A549 (cell line): ENCODE data around the gene DDX59.

Experiments used
- GATA3 ChIP-seq: IDR thresholded peaks from 2 replicates; pipeline ENCODE4 v1.6.1; 2012; ENCODE audit warnings: borderline replicate concordance
- KDM1A ChIP-seq: fragments of 200-600 bp; sonication (generic); IDR thresholded peaks from 2 replicates; pipeline ENCODE4 v1.6.1; 2016; ENCODE audit warnings: low read depth, mild to moderate bottlenecking
- NFE2L2 ChIP-seq: fragments of 150-350 bp; conservative IDR thresholded peaks from 2 replicates; pipeline ENCODE4 v1.6.1; 2014; ENCODE audit warnings: low read length
- PHF8 ChIP-seq: fragments of 200-600 bp; sonication (generic); IDR thresholded peaks from 2 replicates; pipeline ENCODE4 v1.6.1; 2016; ENCODE audit warnings: low read depth, mild to moderate bottlenecking, antibody characterized with exemption, moderate library complexity, borderline replicate concordance
- POLR2AphosphoS2 ChIP-seq: conservative IDR thresholded peaks from 2 replicates; pipeline ENCODE4 v1.6.1; 2012; ENCODE audit warnings: low read length, improper control_type of control experiment, inconsistent platforms
- RCOR1 ChIP-seq: fragments of 150-350 bp; IDR thresholded peaks from 2 replicates; pipeline ENCODE4 v1.6.1; 2014; ENCODE audit warnings: antibody characterized with exemption, low read length, low read depth
- SMC3 ChIP-seq: fragments of >200 bp; sonication (Bioruptor Twin); formaldehyde crosslinking; IDR thresholded peaks from 3 replicates; pipeline ENCODE4 v1.6.1; 2018; ENCODE audit warnings: inconsistent platforms
- TP53 ChIP-seq: fragments of 250-450 bp; sonication (Bioruptor Pico); IDR thresholded peaks from 2 replicates; pipeline ENCODE4 v1.5.0; 2021; ENCODE audit warnings: mild to moderate bottlenecking, moderate library complexity
- TF ChIP-seq, protein P1 (sequence below): fragments of 250-450 bp; sonication (Bioruptor Pico); IDR thresholded peaks from 2 replicates; pipeline ENCODE4 v1.5.0; 2021; ENCODE audit warnings: mild to moderate bottlenecking, moderate library complexity, borderline replicate concordance
- TF ChIP-seq, protein P2 (sequence below): fragments of >200 bp; sonication (Bioruptor Twin); formaldehyde crosslinking; IDR thresholded peaks from 3 replicates; pipeline ENCODE4 v1.5.1; 2016
- TF ChIP-seq, protein P3 (sequence below): IDR thresholded peaks from 2 replicates; pipeline ENCODE4 v1.6.1; 2012

DNA sequence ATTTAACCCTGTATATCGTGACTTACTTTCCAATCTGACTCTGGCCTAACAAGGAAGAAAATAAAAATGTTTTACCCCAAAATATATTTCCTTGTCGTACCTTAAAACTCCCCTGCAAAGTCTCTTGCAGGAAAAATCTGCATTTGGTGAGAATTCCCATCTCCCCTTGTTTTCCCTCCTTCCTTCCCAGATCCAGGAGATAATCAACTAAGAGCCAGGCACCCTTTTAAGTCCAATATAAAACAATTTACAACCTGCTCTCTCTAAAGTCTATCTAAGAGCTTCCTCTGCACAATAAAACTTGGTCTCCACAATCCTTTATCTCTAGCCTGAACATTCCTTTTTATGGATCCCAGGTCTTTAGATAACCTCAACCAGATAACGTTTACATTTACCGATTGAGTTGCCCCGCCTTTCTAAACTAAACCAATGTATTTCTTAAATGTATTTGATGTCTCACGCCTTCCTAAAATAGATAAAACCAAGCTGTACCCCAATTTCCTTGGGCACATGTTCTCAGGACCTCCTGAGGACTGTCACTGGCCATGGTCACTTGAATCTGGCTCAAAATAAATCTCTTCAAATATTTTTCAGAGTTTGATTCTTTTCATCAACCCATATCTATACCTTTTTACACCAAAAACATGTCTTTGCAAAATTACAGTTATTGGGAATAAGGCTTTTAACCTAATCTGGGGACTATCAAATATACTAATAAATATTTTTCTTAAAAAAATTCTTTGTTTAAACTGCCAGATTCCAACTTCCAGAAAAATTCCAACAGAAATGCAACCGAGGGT is 993 bp downstream of the DDX59 start:
- no peak for TF ChIP-seq SMC3
- no peak for TF ChIP-seq POLR2AphosphoS2
- TF ChIP-seq KDM1A: no peak
- no peak for TF ChIP-seq GATA3
- TF ChIP-seq TP53: no peak
- no peak for TF ChIP-seq RCOR1
- TF ChIP-seq, protein P1, sequence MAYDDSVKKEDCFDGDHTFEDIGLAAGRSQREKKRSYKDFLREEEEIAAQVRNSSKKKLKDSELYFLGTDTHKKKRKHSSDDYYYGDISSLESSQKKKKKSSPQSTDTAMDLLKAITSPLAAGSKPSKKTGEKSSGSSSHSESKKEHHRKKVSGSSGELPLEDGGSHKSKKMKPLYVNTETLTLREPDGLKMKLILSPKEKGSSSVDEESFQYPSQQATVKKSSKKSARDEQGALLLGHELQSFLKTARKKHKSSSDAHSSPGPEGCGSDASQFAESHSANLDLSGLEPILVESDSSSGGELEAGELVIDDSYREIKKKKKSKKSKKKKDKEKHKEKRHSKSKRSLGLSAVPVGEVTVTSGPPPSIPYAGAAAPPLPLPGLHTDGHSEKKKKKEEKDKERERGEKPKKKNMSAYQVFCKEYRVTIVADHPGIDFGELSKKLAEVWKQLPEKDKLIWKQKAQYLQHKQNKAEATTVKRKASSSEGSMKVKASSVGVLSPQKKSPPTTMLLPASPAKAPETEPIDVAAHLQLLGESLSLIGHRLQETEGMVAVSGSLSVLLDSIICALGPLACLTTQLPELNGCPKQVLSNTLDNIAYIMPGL (CRISPR knock-in tag): no peak
- TF ChIP-seq, protein P2, sequence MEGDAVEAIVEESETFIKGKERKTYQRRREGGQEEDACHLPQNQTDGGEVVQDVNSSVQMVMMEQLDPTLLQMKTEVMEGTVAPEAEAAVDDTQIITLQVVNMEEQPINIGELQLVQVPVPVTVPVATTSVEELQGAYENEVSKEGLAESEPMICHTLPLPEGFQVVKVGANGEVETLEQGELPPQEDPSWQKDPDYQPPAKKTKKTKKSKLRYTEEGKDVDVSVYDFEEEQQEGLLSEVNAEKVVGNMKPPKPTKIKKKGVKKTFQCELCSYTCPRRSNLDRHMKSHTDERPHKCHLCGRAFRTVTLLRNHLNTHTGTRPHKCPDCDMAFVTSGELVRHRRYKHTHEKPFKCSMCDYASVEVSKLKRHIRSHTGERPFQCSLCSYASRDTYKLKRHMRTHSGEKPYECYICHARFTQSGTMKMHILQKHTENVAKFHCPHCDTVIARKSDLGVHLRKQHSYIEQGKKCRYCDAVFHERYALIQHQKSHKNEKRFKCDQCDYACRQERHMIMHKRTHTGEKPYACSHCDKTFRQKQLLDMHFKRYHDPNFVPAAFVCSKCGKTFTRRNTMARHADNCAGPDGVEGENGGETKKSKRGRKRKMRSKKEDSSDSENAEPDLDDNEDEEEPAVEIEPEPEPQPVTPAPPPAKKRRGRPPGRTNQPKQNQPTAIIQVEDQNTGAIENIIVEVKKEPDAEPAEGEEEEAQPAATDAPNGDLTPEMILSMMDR: no peak
- TF ChIP-seq NFE2L2: no peak
- no peak for TF ChIP-seq PHF8
- TF ChIP-seq, protein P3, sequence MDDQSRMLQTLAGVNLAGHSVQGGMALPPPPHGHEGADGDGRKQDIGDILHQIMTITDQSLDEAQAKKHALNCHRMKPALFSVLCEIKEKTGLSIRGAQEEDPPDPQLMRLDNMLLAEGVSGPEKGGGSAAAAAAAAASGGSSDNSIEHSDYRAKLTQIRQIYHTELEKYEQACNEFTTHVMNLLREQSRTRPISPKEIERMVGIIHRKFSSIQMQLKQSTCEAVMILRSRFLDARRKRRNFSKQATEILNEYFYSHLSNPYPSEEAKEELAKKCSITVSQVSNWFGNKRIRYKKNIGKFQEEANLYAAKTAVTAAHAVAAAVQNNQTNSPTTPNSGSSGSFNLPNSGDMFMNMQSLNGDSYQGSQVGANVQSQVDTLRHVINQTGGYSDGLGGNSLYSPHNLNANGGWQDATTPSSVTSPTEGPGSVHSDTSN: no peak
